ENCODE results near the gene AEBP2.
"Not testable (repeated sequence)": the region's sequence is repeated elsewhere in the genome, so short reads cannot be mapped to it uniquely, and the experiment has no call there.

The AEBP2 gene

GRCh38 chr12:19419086-19419485, 20.2 kb upstream of the AEBP2 start:
- no peak for TF ChIP-seq CTCF (IDR thresholded peaks at IDR 0.05)
- no peak overlapping the region for H3K4me3 Mint-ChIP-seq
- H3K27me3 Mint-ChIP-seq (ENCODE audit: low read depth, poor library complexity) = peaks cover 2% of the 10 kb centered on the region
- no peak overlapping the region for H3K27ac Mint-ChIP-seq
- no peaks in the 10 kb centered on the region for H3K4me1 Mint-ChIP-seq
- H3K9me3 Mint-ChIP-seq = peaks cover 7% of the 10 kb centered on the region
- no peak for DNase-seq
- no peaks in the 10 kb centered on the region for H3K36me3 Mint-ChIP-seq (ENCODE audit: low read depth)

- Mint-ChIP-seq H3K27ac (no peak overlapping the region), H3K4me1 (no peaks in the 10 kb centered on the region), H3K36me3 (ENCODE audit: low read depth) (no peaks in the 10 kb centered on the region), H3K4me3 (no peak overlapping the region), H3K27me3 (ENCODE audit: low read depth, poor library complexity) (peaks cover 1% of the 10 kb centered on the region), H3K9me3 (peaks cover 12% of the 10 kb centered on the region)
- no peak for DNase-seq
- no peak for TF ChIP-seq CTCF (IDR thresholded peaks at IDR 0.05)
These were observed 17.6 kb upstream of the AEBP2 start for GRCh38 chr12:19421503-19422282.

GRCh38 chr12:19423166-19423930, 15.9 kb upstream of the AEBP2 start:
- H3K27ac Mint-ChIP-seq = no peak overlapping the region
- DNase-seq = no peak
- H3K4me1 Mint-ChIP-seq = no peaks in the 10 kb centered on the region
- no peak for TF ChIP-seq CTCF (IDR thresholded peaks at IDR 0.05)
- no peak overlapping the region for H3K4me3 Mint-ChIP-seq
- peaks cover 12% of the 10 kb centered on the region for H3K9me3 Mint-ChIP-seq
- no peaks in the 10 kb centered on the region for H3K27me3 Mint-ChIP-seq (ENCODE audit: low read depth, poor library complexity)
- H3K36me3 Mint-ChIP-seq (ENCODE audit: low read depth) = no peaks in the 10 kb centered on the region

GRCh38 chr12:19428246-19428645, 11.0 kb upstream of the AEBP2 start:
- Mint-ChIP-seq H3K9me3 (peaks cover 18% of the 10 kb centered on the region), H3K27ac (no peak overlapping the region), H3K4me1 (no peaks in the 10 kb centered on the region), H3K4me3 (no peak overlapping the region), H3K27me3 (ENCODE audit: low read depth, poor library complexity) (no peaks in the 10 kb centered on the region), H3K36me3 (ENCODE audit: low read depth) (no peaks in the 10 kb centered on the region)
- no peak for TF ChIP-seq CTCF (IDR thresholded peaks at IDR 0.05)
- DNase-seq = no peak

- H3K36me3 Mint-ChIP-seq (ENCODE audit: low read depth); H3K4me1 Mint-ChIP-seq; H3K27me3 Mint-ChIP-seq (ENCODE audit: low read depth, poor library complexity); DNase-seq; H3K27ac Mint-ChIP-seq; H3K4me3 Mint-ChIP-seq: not testable (repeated sequence)
- peaks cover 14% of the 10 kb centered on the region for H3K9me3 Mint-ChIP-seq
These were observed 9.8 kb upstream of the AEBP2 start for GRCh38 chr12:19429491-19429890.

- Mint-ChIP-seq H3K4me3 (no peak overlapping the region), H3K27ac (no peak overlapping the region), H3K27me3 (ENCODE audit: low read depth, poor library complexity) (peaks cover 6% of the 10 kb centered on the region), H3K4me1 (no peaks in the 10 kb centered on the region), H3K9me3 (peaks cover 13% of the 10 kb centered on the region), H3K36me3 (ENCODE audit: low read depth) (no peaks in the 10 kb centered on the region)
- DNase-seq = no peak
- no peak for TF ChIP-seq CTCF (IDR thresholded peaks at IDR 0.05)
These were observed 8.3 kb upstream of the AEBP2 start for GRCh38 chr12:19430988-19431387.

Data from nephron progenitor cell (in vitro differentiated cells).